ENCODE data around the gene C4orf36.

DNA sequence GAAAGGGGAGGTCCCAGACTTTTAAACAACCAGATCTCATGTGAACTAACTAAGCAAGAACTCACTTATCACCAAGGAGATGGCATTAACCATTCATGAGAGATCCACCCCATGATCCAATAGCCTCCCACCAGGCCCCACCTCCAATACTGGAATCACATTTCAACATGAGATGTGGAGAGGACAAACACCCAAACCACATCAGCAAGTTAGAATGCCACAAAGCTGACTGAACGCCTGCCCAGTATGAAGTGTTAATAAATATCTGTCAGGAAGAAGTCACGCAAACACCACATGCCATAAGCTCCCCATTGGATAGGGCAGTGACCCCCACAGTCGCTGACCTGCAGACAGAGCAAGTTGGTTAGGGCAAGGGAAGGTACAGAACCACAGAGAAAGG, 57.3 kb downstream of the C4orf36 start:
- TF ChIP-seq POLR2A (IDR thresholded peaks at IDR 0.05; ENCODE audit: low read depth, low read length) (no peak), POLR2AphosphoS5 (IDR thresholded peaks at IDR 0.05; ENCODE audit: low read depth, low read length) (no peak), TAF1 (IDR thresholded peaks at IDR 0.05; ENCODE audit: borderline replicate concordance, low read depth, low read length) (no peak)

Measured in GM12892 (cell line).